IgD-negative memory B cell (primary cell): Measurements from ENCODE around the gene ITM2C. TPM values are rescaled to one million over a fixed set of nuclear protein-coding genes. Genes with fewer than 3 reads are reported as not detected.

Source experiments
- H3K27ac Mint-ChIP-seq, 3 donors: one replicate each; pipeline ENCODE4 v1.8.0; 2020 to 2022; ENCODE audit warnings: mild to moderate bottlenecking in 3 of 3, mixed read lengths in 3 of 3, moderate library complexity in 1 of 3
- H3K27me3 Mint-ChIP-seq: one replicate; pipeline ENCODE4 v1.8.0; 2021; ENCODE audit warnings: mixed read lengths
- H3K36me3 Mint-ChIP-seq: one replicate; pipeline ENCODE4 v1.8.0; 2020; ENCODE audit warnings: mild to moderate bottlenecking, mixed read lengths
- H3K4me1 Mint-ChIP-seq, 3 donors: one replicate each; pipeline ENCODE4 v1.8.0; 2020 to 2022; ENCODE audit warnings: mixed read lengths in 3 of 3, mild to moderate bottlenecking in 1 of 3
- H3K4me3 Mint-ChIP-seq, 4 donors: one replicate each; pipeline ENCODE4 v1.8.0; 2020 to 2022; ENCODE audit warnings: mild to moderate bottlenecking in 4 of 4, mixed read lengths in 4 of 4, moderate library complexity in 3 of 4
- H3K9me3 Mint-ChIP-seq, 3 donors: one replicate each; pipeline ENCODE4 v1.8.0; 2020 to 2021; ENCODE audit warnings: mixed read lengths in 3 of 3, mild to moderate bottlenecking in 1 of 3
- polyA plus RNA-seq: library from polyadenylated mRNA; unstranded; fragments of 300-500 nt; fragmentation: Illumina TruSeq; gene quantifications from one replicate; pipeline ENCODE4 v1.2.3, GENCODE V29; 2021

ITM2C gene
- polyA plus RNA-seq = 162 TPM

- H3K36me3 Mint-ChIP-seq = peaks cover 2% of the 10 kb centered on the region
- peaks cover 10% of the 10 kb centered on the region for H3K27me3 Mint-ChIP-seq
- peaks cover 22 to 28% (median 24%) of the 10 kb centered on the region in 3 donors for H3K4me1 Mint-ChIP-seq
- peak within 1 kb of the TSS; percentile 82 to 94 (median 92) for H3K4me3 Mint-ChIP-seq
- H3K9me3 Mint-ChIP-seq = peaks cover 0 to 1% (median 0%) of the 10 kb centered on the region in 3 donors
- peak within 1 kb of the TSS; percentile 67 to 87 (median 84) for H3K27ac Mint-ChIP-seq
Observed at GRCh38 chr2:230864605-230865306, at the start of gene ITM2C. ITM2C (plus strand) TSS chr2:230864942; CDS start chr2:230865026, 84 bp downstream.

- no peaks in the 10 kb centered on the region for H3K9me3 Mint-ChIP-seq
Observed at GRCh38 chr2:230815088-230815487, 49.7 kb upstream of the ITM2C start.

GRCh38 chr2:230816735-230817134 is 48.0 kb upstream of the ITM2C start:
- H3K36me3 Mint-ChIP-seq = peaks cover 2% of the 10 kb centered on the region
- H3K27ac Mint-ChIP-seq = peak overlapping the region in 1 of 3 donors; percentile 80
- H3K9me3 Mint-ChIP-seq = no peaks in the 10 kb centered on the region

More at GRCh38 chr2:230815088-230815487, 49.7 kb upstream of the ITM2C start:
- no peaks in the 10 kb centered on the region for H3K27me3 Mint-ChIP-seq
- peaks cover 0 to 2% (median 0%) of the 10 kb centered on the region in 3 donors for H3K4me1 Mint-ChIP-seq
- peak overlapping the region in 2 of 3 donors; percentile 13 to 54 for H3K27ac Mint-ChIP-seq
- peaks cover 2% of the 10 kb centered on the region for H3K36me3 Mint-ChIP-seq
- H3K4me3 Mint-ChIP-seq = no peak overlapping the region

DNA sequence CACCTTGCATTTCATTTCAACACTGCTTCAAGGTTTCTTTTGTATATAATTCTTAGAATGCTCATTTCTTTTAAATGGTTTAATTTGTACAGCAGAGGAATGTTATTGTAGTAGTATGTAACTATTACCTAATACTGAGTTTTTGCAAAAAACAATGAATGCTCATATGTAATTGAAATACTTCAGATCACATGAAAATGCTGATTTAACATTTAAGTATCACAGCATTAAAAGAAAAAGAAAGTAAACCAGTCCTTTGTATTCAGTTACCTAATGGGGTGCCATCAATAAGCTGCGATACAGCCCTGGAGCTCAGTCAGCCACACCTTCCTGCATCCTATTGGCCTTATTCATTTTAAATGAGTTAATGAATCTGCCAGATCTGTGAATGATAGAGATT is 45.3 kb upstream of the ITM2C start:
- Mint-ChIP-seq H3K4me1 (peaks cover 2 to 3% (median 2%) of the 10 kb centered on the region in 3 donors), H3K27ac (no peak overlapping the region), H3K36me3 (peaks cover 2% of the 10 kb centered on the region), H3K27me3 (no peaks in the 10 kb centered on the region), H3K9me3 (no peaks in the 10 kb centered on the region), H3K4me3 (no peak overlapping the region)

More at GRCh38 chr2:230816735-230817134, 48.0 kb upstream of the ITM2C start:
- Mint-ChIP-seq H3K27me3 (no peaks in the 10 kb centered on the region), H3K4me1 (peaks cover 0 to 2% (median 0%) of the 10 kb centered on the region in 3 donors), H3K4me3 (no peak overlapping the region)

- Mint-ChIP-seq H3K27ac (no peak overlapping the region), H3K9me3 (no peaks in the 10 kb centered on the region), H3K36me3 (peaks cover 2% of the 10 kb centered on the region), H3K27me3 (peaks cover 9% of the 10 kb centered on the region), H3K4me3 (no peak overlapping the region), H3K4me1 (peaks cover 4 to 6% (median 6%) of the 10 kb centered on the region in 3 donors)
Observed at GRCh38 chr2:230821261-230821990, 43.3 kb upstream of the ITM2C start.

DNA sequence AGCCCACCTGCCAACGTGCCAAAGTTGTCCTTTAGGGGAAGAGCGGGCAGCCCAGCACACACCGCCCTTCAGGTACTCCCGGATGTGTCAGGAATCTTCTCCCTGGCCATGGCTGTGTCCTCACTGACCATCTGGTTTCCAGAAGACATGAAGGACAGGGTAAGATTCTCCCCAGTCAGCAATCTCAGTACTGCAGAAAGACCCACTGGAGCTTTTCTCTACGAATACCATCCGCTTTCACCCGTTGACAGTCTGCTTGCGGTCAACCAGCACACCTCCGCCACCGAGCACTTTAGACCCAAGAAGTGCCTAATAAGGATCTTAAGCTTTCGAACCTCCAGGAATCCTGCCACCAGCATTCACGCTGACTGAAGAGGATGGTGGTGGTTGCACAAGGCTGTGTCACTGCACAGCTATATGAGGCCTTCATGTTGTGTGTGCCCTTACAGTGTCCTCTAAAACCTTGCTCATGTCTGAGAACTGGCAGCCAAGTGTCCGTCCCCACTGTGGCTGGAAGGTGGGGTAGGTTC is 42.7 kb upstream of the ITM2C start:
- Mint-ChIP-seq H3K27ac (peak overlapping the region in 1 of 3 donors; percentile 67), H3K4me1 (peaks cover 4 to 6% (median 6%) of the 10 kb centered on the region in 3 donors), H3K27me3 (peaks cover 15% of the 10 kb centered on the region), H3K9me3 (no peaks in the 10 kb centered on the region), H3K36me3 (peaks cover 2% of the 10 kb centered on the region), H3K4me3 (no peak overlapping the region)

GRCh38 chr2:230823264-230823964 is 41.3 kb upstream of the ITM2C start:
- no peaks in the 10 kb centered on the region for H3K9me3 Mint-ChIP-seq
- peaks cover under 1% of the 10 kb centered on the region for H3K36me3 Mint-ChIP-seq
- H3K27ac Mint-ChIP-seq = no peak overlapping the region
- peak overlapping the region in 1 of 4 donors; percentile 28 for H3K4me3 Mint-ChIP-seq
- H3K4me1 Mint-ChIP-seq = peaks cover 4 to 7% (median 6%) of the 10 kb centered on the region in 3 donors
- H3K27me3 Mint-ChIP-seq = peaks cover 22% of the 10 kb centered on the region

DNA sequence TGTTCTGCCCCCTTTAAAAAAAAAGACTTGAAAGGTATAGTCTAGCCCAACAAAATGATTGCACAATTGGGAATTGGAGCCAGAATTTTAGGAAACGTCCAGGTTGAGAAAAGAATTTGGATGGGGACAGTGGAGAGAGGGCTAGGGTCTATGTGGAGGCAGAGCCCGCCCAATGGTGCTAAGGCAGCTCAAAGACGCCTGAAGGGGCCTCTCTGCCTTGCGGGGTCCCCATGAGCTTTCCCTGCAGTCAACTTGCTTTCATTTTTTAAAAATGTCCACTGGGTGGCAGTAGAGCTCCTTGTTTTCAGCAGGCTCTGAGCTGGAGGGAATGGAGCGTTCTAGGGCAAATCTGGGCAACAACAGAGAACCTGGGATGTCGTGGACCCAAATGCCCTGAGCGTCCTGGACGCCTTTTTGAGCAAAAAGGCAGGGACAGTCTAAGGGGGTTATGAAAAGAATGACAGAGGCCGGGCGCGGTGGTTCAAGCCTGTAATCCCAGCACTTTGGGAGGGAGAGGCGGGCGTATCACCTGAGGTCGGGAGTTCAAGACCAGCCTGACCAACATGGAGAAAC is 40.2 kb upstream of the ITM2C start:
- Mint-ChIP-seq H3K4me1 (peaks cover 6 to 10% (median 6%) of the 10 kb centered on the region in 3 donors), H3K36me3 (no peaks in the 10 kb centered on the region), H3K27me3 (peaks cover 27% of the 10 kb centered on the region), H3K4me3 (peak overlapping the region in 2 of 4 donors; percentile 30 to 77), H3K27ac (peak overlapping the region; percentile 22 to 88 (median 76)), H3K9me3 (no peaks in the 10 kb centered on the region)

DNA sequence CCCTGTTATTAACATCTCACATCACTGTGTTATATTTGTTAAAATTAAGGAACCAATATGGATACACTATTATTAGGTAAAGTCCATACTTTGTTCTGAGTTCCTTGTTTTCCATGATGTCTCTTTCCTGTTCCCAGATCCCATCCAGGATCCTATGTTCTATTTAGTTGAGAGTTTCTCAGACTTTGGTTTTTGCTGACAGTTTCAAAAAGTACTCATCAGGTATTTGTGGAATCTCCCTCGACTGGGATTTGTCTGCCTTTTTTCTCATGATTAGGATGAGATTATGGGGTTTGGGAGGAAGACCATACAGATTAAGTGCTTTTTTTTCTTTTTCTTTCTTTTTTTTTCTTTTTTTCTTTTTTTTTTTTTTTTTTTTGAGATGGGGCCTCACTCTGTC is 39.4 kb upstream of the ITM2C start:
- Mint-ChIP-seq H3K4me3 (no peak overlapping the region), H3K36me3 (no peaks in the 10 kb centered on the region), H3K27ac (no peak overlapping the region), H3K9me3 (no peaks in the 10 kb centered on the region), H3K27me3 (peaks cover 27% of the 10 kb centered on the region), H3K4me1 (peaks cover 6 to 10% (median 6%) of the 10 kb centered on the region in 3 donors)

GRCh38 chr2:230827774-230828271 is 36.9 kb upstream of the ITM2C start:
- H3K27me3 Mint-ChIP-seq = peaks cover 33% of the 10 kb centered on the region
- H3K9me3 Mint-ChIP-seq = no peaks in the 10 kb centered on the region
- no peaks in the 10 kb centered on the region for H3K36me3 Mint-ChIP-seq
- no peak overlapping the region for H3K27ac Mint-ChIP-seq
- peak overlapping the region in 3 of 4 donors; percentile 21 to 77 (median 67) for H3K4me3 Mint-ChIP-seq
- peaks cover 6 to 10% (median 6%) of the 10 kb centered on the region in 3 donors for H3K4me1 Mint-ChIP-seq

- Mint-ChIP-seq H3K27ac (no peak overlapping the region), H3K9me3 (no peaks in the 10 kb centered on the region), H3K36me3 (no peaks in the 10 kb centered on the region), H3K27me3 (peaks cover 33% of the 10 kb centered on the region), H3K4me3 (peak overlapping the region in 2 of 4 donors; percentile 48 to 61), H3K4me1 (peaks cover 6 to 10% (median 6%) of the 10 kb centered on the region in 3 donors)
Observed at GRCh38 chr2:230828272-230828961, 36.3 kb upstream of the ITM2C start.

DNA sequence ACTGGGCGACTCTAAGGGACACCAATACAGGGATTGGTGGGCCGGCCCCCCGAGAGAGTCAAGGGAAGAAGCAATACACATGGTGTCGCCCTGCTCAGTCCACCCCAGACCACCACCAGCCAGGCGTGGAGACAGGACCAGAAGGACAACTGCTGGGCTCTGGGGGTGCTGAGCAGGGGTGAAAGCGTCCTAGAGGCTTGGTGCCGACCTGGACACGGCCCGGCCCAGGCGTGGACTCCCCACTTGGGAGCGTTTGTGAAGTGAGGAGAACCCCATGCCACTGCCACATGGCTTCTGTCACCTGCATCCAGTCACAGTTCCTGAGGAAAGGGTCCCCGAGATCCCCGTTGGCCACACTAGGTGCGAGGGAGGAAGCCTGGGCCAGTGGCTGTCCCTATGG is 35.4 kb upstream of the ITM2C start:
- Mint-ChIP-seq H3K27ac (no peak overlapping the region), H3K9me3 (no peaks in the 10 kb centered on the region), H3K36me3 (no peaks in the 10 kb centered on the region), H3K4me1 (peaks cover 5 to 9% (median 6%) of the 10 kb centered on the region in 3 donors), H3K27me3 (peaks cover 33% of the 10 kb centered on the region), H3K4me3 (peak overlapping the region in 2 of 4 donors; percentile 42 to 51)

GRCh38 chr2:230829959-230830358 is 34.8 kb upstream of the ITM2C start:
- Mint-ChIP-seq H3K4me1 (peaks cover 0 to 5% (median 2%) of the 10 kb centered on the region in 3 donors), H3K36me3 (no peaks in the 10 kb centered on the region), H3K27me3 (peaks cover 31% of the 10 kb centered on the region), H3K4me3 (peak overlapping the region in 2 of 4 donors; percentile 50 to 60), H3K9me3 (no peaks in the 10 kb centered on the region), H3K27ac (no peak overlapping the region)

GRCh38 chr2:230830428-230830827 is 34.3 kb upstream of the ITM2C start:
- Mint-ChIP-seq H3K4me1 (peaks cover 0 to 5% (median 2%) of the 10 kb centered on the region in 3 donors), H3K36me3 (no peaks in the 10 kb centered on the region), H3K27ac (no peak overlapping the region), H3K27me3 (peaks cover 31% of the 10 kb centered on the region), H3K4me3 (peak overlapping the region in 2 of 4 donors; percentile 39 to 50), H3K9me3 (no peaks in the 10 kb centered on the region)
